NT2/D1 (cell line): Measurements from ENCODE around the gene TDRKH.

Source experiments
- SUZ12 ChIP-seq: IDR thresholded peaks from 2 replicates; pipeline ENCODE4 v1.6.1; 2011; ENCODE audit not compliant: insufficient read length, insufficient read depth; ENCODE audit errors: extremely low read depth
- YY1 ChIP-seq: IDR thresholded peaks from 2 replicates; pipeline ENCODE4 v1.6.1; 2011; ENCODE audit not compliant: insufficient read length, insufficient read depth
- ZNF274 ChIP-seq: IDR thresholded peaks from 2 replicates; pipeline ENCODE4 v1.6.1; 2011; ENCODE audit warnings: mild to moderate bottlenecking, low read depth, low read length

GRCh38 chr1:151807131-151807530, 16.8 kb upstream of the TDRKH start:
- TF ChIP-seq SUZ12 (no peak), ZNF274 (no peak), YY1 (no peak)
